ENCODE measurements around the gene TMEM183A.

- no peak for TF ChIP-seq CTCF (IDR thresholded peaks at IDR 0.05)
- TF ChIP-seq EZH2 (IDR thresholded peaks at IDR 0.05; ENCODE audit: borderline replicate concordance, insufficient read depth, low read depth, low read length, poor library complexity, severe bottlenecking): no peak
Measured at GRCh38 chr1:202981939-202982338, 25.2 kb upstream of the TMEM183A start.
